Testis (tissue), 2 donors: Measurements from ENCODE around the gene WDR46.

Experiments used
- POLR2A ChIP-seq: fragments of 450-650 bp; IDR thresholded peaks from one replicate; pipeline ENCODE4 v1.6.1; 2017; ENCODE audit warnings: antibody characterized with exemption, mild to moderate bottlenecking, moderate library complexity
- TF ChIP-seq, protein P1 (sequence below), 3 experiments: fragments of 450-650 bp in 2 of 3; fragments of 200-600 bp in 1 of 3; sonication (generic) in 1 of 3; IDR thresholded peaks; one replicate each; pipeline ENCODE4 v1.5.1; 2016 to 2019; ENCODE audit warnings: antibody characterized with exemption in 3 of 3, mild to moderate bottlenecking in 2 of 3, moderate library complexity in 1 of 3

DNA sequence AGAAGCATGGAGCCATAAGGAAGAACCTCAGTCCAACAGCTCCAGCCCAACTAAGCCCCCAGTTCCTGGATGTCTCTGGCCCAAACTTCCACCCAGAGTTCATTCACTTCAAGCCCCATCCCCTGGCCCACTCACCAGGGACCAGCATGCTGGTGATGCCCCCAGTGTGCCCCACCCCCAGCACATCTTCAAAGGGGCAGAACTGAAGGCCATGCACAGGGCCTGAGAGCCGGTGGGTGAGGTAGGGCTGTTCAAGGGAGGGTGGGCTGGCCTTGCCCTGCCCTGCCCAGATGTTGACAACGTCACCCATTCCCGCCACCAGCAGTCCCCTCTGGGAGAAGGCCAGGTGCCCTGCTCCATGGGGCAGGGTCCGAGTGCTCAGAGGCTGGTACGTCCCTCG is 8.5 kb downstream of the WDR46 start:
- TF ChIP-seq, protein P1, sequence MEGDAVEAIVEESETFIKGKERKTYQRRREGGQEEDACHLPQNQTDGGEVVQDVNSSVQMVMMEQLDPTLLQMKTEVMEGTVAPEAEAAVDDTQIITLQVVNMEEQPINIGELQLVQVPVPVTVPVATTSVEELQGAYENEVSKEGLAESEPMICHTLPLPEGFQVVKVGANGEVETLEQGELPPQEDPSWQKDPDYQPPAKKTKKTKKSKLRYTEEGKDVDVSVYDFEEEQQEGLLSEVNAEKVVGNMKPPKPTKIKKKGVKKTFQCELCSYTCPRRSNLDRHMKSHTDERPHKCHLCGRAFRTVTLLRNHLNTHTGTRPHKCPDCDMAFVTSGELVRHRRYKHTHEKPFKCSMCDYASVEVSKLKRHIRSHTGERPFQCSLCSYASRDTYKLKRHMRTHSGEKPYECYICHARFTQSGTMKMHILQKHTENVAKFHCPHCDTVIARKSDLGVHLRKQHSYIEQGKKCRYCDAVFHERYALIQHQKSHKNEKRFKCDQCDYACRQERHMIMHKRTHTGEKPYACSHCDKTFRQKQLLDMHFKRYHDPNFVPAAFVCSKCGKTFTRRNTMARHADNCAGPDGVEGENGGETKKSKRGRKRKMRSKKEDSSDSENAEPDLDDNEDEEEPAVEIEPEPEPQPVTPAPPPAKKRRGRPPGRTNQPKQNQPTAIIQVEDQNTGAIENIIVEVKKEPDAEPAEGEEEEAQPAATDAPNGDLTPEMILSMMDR (IDR thresholded peaks at IDR 0.05) = no peak
- TF ChIP-seq POLR2A = no peak
